Camera-type eye (tissue), 1 donor: ENCODE measurements around the gene SCAP. TPM values are rescaled to one million over a fixed set of nuclear protein-coding genes. Genes with fewer than 3 reads are reported as not detected.

Experiments
- total RNA-seq: library from RNA; depleted of rRNA; stranded (reverse); fragments of >200 nt; gene quantifications from one replicate; pipeline ENCODE4 v1.2.3, GENCODE V29; 2014

The SCAP gene
- 77.0 TPM for total RNA-seq

GRCh38 chr3:47475570-47476329 lies at the start of gene SCAP:
Gene SCAP (minus strand): TSS chr3:47475941. CDS start chr3:47442993, 32,948 bp downstream.

DNA sequence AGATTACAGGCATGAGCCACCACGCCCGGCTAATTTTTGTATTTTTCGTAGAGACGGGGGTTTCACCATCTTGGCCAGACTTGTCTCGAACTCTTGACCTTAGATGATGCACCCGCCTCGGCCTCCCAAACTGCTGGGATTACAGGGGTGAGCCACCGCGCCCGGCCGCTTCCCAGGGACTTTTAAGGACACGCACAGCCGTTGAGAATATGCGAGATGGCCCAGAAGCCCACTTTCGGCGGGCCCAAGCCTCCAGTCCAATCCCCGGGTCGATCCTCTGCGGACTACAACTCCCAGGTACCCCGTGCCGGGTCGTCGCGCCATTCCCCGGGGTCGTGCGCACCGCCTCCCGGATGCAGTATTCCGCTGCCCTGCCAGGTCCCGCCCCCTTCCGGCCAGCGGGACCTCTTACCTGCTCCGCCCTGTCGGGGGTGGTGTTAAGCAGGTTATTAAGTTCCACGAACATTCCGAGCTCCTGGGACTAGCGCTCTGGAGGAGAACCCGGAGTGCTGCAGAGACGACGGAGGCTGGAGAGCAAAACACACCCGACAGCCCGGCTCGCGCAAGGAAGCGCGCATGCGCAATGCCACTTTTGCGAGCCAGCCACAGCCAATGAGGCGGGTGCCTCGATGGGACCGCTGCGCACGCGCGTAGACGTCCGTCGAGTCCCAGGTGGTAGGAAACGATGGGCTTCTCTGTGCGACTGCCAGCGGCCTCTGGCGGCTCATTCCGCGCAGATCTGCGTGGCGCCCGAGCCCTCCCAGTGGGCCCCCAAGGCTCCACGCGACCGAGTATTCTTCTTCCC lies 37.6 kb upstream of the SCAP start, which contains the start of gene ELP6:
TSS of gene ELP6 (minus strand) at position 588 of the 805 bp plus-strand sequence. CDS start at position 466, 122 bp downstream.

GRCh38 chr3:47380601-47381316 lies 95.0 kb downstream of the SCAP start, which contains the start of gene PTPN23:
Gene PTPN23 (plus strand): TSS chr3:47381021. CDS start chr3:47381097, 76 bp downstream.

Other genes with a start within 250 kb of the SCAP start
- gene KIF9, start 193.1 kb downstream of the SCAP start, total RNA-seq, result 11.5 TPM
- gene KLHL18, start 193.0 kb downstream of the SCAP start, total RNA-seq, result 44.2 TPM
- 25.0 TPM for gene PTPN23, start 94.9 kb downstream of the SCAP start, total RNA-seq
- 26.4 TPM for gene ELP6, start 37.8 kb upstream of the SCAP start, total RNA-seq
- gene CSPG5, start 102.9 kb upstream of the SCAP start, total RNA-seq, result 81.9 TPM